HG02642 (cell line): Measurements from ENCODE around the gene BCAR3.

Experiments used
- ATAC-seq: cut with Tn5 transposase; IDR thresholded peaks from one replicate; pipeline ENCODE4 v1.9.1; 2021; ENCODE audit warnings: mild to moderate bottlenecking; ENCODE audit not compliant: unreplicated experiment, poor library complexity

Gene BCAR3

DNA sequence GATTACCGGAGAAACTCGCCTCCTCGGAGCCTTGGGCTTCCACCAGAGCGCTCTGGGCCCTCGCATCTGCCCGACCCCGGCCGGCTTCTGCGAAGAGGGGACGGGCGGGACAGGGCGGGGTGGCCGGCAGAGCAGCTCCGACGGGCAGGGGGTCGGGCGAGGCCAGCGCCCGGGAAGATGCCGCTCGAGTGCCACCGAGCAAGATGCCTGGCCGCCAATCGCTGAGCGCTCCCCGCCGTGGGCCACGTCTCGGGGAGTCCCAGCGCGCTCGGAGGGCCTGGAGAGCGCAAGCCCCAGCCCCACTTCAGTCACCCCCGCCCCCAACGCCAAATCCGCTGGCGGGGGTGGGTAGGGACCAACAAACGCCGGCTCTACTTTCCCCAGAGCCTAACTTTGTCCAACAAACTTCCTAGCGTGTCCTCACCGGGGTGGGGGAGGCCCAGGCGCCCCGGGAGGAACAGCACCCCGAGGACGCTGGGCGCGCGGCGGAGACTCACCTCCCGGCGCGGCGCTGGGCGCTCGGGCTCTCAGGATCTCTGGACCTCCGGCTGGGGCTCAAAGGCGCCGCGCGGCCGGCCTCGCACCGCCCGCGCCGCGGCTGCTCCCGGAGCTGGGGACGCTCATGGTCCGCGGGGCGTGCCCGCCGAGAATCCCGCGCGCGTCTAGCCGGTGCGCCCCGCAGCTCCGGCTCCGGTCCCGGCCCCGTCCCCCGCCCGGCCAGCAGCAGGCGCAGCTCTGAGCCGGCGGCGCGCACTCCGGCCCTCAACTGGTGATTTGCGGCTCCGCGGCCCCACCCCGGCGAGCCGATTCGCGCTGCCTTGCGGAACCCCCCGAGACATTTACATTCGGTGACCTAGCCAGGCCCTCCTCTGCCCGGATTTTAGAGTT lies at the start of gene BCAR3:
Gene BCAR3 (minus strand): TSS at position 737 of the 888 bp plus-strand sequence. CDS start 6,907 bp downstream, outside the sequence.
- peak; percentile 67 for ATAC-seq

DNA sequence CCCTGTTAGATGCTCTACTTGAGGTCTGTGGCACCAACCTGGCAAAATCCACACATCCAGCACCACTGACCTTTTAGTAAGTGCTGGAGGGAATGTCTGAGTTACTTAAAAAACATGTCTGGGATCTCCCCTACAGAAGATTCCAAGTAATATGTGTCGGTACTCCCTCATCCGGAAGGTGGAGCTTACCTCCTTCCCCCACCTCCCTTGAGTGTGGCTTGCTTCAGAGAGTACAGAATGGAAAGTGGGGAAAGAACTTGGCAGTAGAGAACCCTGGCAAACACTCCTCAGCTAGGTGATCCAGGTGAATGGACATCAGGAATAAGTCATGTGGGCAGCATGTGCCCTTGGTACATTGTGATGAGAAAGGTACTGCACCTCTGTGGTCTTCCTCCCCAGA lies 49.0 kb upstream of the BCAR3 start:
- ATAC-seq = no peak

- ATAC-seq = no peak
These were observed 48.3 kb upstream of the BCAR3 start for GRCh38 chr1:93729906-93730305.

DNA sequence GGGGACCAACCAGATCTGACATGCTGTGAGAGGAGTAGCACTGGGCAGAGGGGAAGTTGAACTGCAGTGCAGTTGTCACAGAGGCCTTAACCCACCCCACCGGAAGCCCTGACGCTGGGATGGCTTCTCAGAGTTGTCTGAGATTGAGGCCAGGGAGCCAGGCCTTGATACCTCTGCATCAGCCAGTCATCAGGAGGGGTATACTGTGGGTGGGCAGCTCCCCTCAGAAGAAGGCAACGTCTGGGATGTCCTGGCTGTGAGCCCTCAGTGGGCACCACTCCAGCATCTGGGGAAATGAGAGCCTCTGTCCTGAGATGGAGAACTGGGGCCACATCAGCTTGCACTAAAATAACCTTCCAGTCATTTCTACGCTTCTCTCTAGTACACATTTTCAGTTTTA lies 47.9 kb upstream of the BCAR3 start:
- ATAC-seq = no peak

DNA sequence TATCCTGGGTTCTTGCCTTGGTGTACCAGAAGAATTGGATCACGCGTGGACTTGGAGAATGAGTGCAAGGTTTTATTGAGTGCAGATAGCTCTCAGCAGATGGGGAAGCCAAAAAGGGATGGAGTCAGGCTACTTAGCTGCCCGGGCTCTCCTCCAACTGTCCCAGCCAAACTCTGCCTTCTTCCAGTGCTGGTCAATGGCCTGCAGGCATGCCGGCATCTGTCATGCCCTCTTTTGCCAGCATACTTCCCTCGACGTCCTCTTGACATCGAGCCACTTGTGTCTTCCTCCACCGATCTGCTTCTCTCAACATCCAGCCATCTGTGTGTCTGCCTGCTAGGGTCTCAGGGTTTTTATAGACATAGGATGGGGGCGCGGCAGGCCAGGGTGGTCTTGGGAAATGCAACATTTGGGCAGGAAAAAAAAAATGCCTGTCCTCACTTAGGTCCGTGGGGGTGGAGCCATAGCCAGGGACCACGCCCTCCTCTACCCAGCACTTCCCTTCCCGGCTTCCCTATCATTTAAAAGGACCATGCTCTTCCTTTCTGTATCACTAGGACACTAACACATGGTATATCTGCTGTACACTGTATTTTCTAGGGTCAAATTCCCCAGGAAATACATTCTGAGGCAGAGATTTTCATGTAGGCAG lies 47.0 kb upstream of the BCAR3 start:
- ATAC-seq = no peak

- no peak for ATAC-seq
These were observed 42.2 kb upstream of the BCAR3 start for GRCh38 chr1:93723733-93724270.

DNA sequence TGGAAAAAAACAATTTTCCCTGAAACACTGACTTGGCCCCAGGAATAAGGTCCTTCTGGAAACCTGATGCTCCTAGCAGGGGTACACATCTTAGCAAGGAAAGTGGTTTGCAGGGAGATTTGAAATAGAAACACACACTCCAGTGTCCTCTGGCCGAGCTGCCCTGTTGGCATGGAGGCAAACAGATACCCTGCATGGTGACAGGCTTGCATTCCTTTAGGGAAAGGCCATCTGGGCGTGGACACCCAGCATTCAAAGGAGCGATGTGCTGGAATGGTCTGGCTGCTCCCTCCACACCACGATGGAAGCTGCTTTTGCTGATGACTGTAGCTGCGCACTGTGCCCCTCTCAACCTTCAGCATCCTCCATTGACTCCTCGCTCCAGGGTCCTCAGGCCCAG lies 41.5 kb upstream of the BCAR3 start:
- no peak for ATAC-seq

DNA sequence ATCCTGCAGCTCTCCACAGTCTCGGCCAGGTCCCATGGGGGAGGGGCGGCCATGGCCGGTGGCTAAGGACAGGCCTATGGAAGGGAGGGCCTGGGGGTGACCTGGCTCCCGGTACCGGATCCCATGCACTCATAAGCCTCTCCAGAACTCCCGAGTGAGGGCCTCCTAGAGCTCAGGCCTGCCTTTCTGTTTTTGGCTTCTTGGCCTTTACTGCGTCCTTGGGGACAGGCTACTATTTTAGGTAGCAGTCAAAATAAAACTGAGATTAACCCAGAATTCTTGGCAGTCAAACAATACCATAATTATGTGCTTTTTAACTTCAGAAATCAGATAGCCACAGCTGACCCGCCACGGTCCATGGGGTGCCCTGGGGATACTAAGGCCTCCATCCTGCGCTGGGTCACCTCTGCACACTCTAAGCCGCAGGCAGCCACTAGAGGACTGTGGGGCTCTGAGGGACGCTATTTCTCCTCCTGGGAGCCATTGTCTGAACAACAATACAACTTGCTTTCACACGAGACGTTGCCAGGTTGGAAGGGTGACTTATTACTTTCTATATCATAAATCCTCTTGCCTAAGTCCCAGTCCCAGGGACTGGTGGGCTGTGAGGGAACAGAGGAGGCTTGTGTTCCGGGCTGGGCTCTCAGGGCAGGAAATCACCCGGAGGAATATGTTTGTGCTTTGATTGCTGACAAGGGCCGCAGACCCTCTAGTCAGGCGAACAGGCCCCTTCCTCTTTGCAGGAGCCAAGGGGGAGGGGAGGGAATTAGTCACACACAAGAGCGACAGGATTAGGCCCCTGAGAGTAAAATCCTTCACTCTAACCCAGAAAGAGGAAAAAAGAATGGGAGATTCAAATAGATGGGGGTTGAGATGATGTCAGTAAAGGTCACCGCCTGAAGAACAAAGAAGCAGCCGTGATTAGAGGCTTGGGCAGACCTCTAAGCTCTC lies 40.7 kb upstream of the BCAR3 start:
- ATAC-seq = no peak

- ATAC-seq = no peak
These were observed 39.5 kb upstream of the BCAR3 start for GRCh38 chr1:93720956-93721626.

DNA sequence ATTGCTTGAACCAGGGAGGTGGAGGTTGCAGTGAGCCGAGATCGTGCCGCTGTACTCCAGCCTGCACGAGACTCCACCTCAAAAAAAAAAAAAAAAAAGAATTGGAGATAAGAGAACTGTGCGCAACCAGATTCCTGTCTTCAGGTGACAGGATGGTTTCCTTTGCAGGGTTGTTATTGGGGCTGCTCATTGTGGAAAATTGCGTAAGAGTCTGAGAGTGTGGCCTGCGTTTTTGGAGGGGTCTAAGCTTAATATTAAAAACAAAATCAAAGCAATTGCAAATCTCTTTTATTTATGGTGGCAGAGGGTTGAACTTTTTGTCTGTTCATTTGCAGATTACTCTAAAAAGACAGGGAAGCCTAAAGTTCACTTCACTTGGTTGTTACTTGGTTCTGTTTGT lies 36.0 kb upstream of the BCAR3 start:
- no peak for ATAC-seq

GRCh38 chr1:93716941-93717368 lies 35.3 kb upstream of the BCAR3 start:
- ATAC-seq = no peak

- peak; percentile 20 for ATAC-seq
These were observed 34.5 kb upstream of the BCAR3 start for GRCh38 chr1:93716163-93716562.

DNA sequence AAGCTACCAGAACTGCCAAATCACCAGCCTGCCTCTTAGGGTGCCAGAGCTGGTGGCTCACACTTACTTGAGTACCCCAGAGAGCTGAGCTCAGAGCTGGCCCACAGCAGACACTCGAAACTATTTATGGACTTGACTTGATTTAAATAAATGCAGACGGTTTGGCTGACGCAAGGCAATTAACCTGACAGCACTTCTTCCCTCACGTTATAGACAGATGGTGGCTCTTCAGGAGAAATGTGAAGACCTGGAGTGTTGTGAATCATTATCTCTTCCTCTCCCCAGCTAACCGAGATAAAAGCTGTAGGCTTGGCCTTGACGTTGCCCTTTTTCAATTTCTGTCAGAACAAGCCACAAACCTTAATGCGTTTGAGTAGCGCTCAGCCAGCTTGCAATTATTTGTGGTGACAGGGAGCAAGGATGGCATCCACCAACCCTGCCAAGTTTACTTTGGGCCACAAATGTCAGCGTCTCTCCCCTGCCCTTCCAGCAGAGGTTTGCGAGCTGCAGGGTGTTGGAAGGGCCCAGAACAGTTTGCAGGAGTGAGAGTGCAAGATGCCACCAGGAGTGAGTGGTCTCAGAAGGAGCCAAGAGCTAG lies 34.0 kb upstream of the BCAR3 start:
- peak; percentile 57 for ATAC-seq

DNA sequence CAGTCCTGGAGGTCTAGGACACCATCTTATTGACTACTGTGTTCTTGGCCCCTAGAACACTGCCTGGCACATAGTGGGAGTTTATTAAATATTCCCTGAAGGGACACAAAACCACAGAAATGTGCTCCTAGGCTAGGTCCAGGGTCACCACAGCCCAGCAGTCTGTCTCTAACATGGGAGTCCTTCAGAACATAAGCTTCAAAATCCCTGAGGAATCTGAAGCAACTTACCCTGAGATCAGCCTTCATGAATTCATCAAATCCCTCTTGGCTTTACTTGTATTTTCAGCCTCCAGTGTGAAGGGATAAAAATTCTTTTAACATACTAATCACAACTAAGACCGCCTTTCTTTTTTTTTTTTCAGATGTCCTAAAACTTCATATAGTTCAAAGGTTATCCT lies 32.7 kb upstream of the BCAR3 start:
- no peak for ATAC-seq

GRCh38 chr1:93713341-93713740 lies 31.7 kb upstream of the BCAR3 start:
- no peak for ATAC-seq

DNA sequence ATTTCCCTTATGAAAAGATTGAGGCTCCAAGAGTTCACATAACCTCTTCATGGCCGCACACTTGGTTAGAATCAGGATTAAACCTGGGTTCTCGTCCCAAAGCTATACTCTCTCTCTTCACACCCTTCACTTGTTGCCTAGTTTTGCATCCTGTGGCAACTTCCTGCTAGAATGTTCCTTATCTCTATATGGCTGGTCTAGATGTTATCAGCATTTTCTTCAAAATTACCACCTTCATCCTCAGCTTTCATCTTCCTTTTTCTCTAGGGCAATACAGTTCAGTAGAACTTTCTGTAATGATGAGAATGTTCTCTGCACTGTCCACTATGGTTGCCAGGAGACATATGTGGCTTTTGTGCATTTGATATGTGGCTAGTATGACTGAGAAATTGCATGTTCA lies 31.1 kb upstream of the BCAR3 start:
- ATAC-seq = no peak

DNA sequence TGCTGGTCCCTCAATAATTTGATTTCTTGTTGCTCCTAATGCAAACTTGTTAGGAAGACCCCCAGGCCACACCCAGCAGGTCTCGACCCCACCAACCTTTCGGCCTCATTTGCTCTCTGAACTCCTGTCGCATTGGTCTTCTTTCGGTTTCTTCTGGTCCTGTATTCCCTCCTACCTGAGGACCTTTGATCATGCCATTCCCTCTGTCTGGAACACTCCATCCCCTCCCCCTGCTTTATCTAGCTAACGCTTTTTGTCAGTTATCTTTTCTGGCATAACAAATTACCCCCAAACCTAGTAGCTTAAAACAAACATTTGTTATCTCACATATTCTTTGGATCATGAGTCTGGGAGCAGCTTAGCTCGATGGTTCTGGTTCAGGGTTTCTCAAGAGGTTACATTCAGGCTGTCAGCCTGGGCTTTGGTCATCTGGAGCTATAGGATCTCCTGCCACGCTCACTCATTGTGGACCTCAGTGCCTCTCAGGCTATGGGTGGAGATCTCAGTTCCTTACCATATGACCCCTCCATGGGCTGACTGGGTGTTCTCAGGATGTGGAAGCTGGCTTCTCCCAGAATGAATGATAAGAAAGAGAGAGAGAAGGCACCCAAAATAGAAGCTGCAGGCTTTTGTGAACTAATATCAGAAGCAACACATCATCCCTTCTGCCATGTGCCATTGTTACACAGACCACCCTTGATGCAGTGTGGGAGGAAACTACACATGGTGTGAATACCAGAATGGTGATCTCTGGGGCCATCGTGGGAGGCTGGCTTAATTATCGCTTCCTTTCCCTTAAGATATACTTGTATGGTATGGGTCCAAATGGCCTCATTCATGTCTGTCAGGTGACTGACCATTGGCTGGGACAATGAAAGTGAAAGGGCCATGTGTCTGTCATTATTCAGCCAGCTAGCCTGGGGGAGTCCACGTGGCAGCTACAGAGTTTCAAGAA lies 29.1 kb upstream of the BCAR3 start:
- ATAC-seq = no peak

- ATAC-seq = peak; percentile 28
These were observed 27.3 kb upstream of the BCAR3 start for GRCh38 chr1:93708734-93709481.
